GM20000 (cell line): ENCODE results near the gene SNX25.

Experiments used
- DNase-seq: peaks from one replicate; pipeline ENCODE4 v3.0.0; 2012; ENCODE audit warnings: low spot score
- CTCF ChIP-seq: IDR thresholded peaks from 2 replicates; pipeline ENCODE4 v1.5.1; 2012; ENCODE audit warnings: mild to moderate bottlenecking, control low read depth; ENCODE audit errors: extremely low read depth, missing control alignments

The SNX25 gene

DNA sequence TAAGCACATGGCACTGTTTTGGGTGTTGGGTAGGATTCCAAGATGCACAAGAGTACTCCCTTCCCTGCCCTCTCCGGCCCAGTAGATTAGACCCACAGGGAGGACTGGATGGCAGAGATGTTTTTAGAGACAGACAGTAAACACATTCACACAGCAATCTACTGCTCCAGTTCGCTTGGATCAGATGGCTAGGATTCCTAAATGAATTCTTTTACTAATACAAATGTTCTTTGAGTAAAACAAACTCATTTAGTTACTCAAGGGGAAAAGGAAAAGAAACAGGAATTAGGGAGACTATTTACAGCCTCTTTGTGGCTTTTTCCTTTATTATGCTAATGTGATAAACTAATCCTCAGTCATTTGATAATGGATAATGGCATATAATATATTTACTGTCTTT, 5.9 kb downstream of the SNX25 start:
- no peak for DNase-seq
- TF ChIP-seq CTCF: no peak

DNA sequence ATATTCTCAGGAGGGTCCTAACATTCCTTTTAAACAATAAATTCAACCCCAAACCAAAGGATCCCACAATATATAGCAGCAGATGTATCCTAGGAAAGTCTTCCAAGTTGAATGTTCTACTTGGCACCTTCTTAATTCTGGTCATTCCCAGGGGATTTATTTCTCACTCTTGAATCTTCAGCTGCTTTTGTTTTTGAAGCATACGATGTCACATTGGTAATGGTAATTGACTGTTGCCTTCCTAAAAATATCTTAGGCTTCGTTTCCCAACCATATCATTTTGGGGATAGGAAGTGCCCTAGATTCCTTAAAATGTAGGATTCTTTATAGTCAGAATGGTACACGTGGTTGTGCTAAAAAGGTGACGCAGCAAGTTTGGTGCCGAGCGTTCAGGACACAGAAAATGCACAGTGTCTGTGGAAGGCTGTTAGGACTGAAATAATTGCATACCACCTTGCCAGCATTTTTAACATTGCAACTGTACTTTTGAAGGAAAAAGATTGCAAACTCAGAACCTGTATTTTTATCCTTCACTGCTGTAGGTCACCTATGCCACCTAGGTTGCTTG, 8.1 kb downstream of the SNX25 start:
- TF ChIP-seq CTCF: no peak
- no peak for DNase-seq

DNA sequence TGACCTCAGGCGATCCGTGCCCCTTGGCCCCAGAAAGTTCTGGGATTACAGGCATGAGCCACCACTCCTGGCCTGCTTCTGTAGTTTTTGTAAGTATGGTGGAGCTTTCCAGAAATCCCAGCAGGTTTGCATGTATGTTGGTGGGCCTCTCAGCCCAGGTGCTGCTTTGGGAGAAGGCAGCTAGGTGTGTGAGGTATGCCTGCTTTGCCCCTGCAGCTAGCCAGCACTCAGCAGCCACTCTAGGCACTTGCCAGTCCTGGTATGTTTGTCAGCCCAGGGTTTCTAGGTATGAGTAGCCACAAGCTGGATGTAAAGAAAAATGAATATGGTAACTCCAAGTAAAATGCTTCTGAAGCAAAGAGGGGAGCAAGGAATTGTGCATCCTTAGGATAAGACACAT, 8.9 kb downstream of the SNX25 start:
- TF ChIP-seq CTCF: no peak
- no peak for DNase-seq

DNA sequence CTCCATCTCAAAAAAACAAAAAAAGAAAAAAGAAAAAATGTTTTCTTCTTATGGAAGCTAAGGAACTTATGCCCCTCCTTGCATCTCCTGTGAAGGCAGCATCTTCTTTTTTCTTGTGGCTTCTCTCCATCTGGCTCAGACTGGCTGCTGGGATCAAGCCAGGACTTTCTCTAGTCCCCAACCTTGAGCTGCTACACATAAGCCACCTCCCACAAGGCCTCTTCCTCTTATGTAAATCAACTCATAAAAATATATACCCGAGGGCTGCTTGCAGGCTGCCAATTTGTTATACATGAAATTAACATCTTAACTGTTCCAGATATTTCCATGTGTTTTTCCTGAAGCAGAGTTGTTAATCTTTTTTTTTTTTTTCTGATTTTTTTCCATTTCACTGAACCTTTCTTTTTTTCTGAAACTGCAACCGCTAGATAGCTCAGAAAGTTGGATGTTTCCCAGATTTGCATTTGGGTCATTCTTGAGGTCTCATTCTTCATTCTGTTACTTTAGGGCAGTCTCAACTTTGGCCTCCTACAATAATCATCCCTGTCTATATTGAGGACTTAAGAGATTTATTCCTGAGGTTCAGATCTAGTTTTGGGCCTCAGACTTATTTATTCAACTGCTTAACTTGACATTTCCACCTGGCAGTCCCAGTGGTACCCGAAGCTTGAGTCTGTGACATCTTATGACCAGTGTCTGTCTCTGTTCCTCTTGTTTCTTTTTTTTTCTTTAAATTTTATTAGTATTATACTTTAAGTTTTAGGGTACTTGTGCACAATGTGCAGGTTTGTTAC, 10.3 kb downstream of the SNX25 start:
- no peak for TF ChIP-seq CTCF

DNA sequence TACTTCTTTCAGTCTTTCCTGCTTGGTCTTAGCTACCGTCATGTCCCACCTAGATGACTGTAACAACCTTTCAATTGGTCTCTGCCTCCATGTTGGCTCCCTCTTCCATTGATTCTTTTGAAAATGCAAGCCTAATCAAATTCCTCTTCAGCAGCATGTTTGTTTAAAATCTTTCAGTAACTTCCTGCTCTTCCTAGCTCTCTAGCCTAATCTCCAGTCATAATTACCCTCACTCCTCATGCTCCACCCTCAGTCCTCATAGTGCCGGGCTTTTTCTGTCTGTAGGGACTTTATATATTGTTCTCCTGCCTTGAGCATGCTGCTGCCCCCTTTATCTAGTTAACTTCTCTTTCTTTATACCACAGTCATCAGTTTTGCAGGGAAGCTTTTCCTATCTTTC, 12.1 kb downstream of the SNX25 start:
- DNase-seq: no peak
- TF ChIP-seq CTCF: no peak

More for the DNA sequence above, 10.3 kb downstream of the SNX25 start:
- no peak for DNase-seq

DNA sequence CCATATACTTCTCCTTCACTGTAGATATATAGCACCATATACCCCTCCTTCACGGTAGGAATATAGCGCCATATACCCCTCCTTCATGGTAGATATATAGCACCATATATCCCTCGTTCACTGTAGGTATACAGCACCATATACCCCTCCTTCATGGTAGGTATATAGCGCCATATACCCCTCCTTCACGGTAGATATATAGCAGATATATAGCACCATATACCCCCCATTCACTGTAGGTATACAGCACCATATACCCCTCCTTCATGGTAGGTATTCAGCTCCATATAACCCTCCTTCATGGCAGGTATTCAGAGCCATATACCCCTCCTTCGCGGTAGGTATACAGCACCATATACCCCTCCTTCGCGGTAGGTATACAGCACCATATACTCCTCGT, 12.5 kb downstream of the SNX25 start:
- TF ChIP-seq CTCF: no peak
- DNase-seq: no peak

DNA sequence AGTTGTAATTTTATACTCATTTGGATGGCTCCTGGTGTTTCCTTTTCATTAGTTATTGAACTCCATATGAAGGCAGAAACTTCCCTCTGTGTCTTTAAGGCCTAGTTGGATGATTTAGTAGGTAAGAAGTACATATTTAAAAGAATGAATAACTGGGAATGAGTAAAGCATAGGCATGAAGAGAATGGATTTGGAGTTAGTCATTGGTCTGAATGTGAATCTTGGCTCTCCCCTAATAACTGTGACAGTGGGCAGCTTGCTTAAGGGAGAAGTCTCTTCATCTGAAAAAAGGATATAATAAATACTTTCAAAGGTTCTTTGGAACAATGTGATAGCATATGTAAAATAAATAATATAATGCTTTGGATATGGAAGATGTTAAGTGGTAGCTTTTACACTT, 13.2 kb downstream of the SNX25 start:
- TF ChIP-seq CTCF: no peak
- no peak for DNase-seq
